Fibroblast of pulmonary artery (primary cell): ENCODE measurements around the gene MAGI2.

Experiments used
- DNase-seq: peaks from one replicate; pipeline ENCODE4 v3.0.0-alpha.2; 2010; ENCODE audit warnings: low read depth
- H3K4me3 ChIP-seq: replicated peaks from 2 replicates; pipeline ENCODE4 v1.5.1; 2011; ENCODE audit warnings: low read depth, mild to moderate bottlenecking, control low read depth, low read length, moderate library complexity
- CTCF ChIP-seq: IDR thresholded peaks from 2 replicates; pipeline ENCODE4 v1.5.1; 2011; ENCODE audit warnings: mild to moderate bottlenecking, control low read depth, low read length, inconsistent platforms; ENCODE audit errors: missing control alignments

Gene MAGI2

GRCh38 chr7:79241288-79242060, 212.0 kb downstream of the MAGI2 start:
- DNase-seq, result peak; percentile 67
- H3K4me3 ChIP-seq, result no peak overlapping the region
- no peak for TF ChIP-seq CTCF

GRCh38 chr7:79240413-79240812, 213.1 kb downstream of the MAGI2 start:
- no peak for DNase-seq
- no peak overlapping the region for H3K4me3 ChIP-seq
- TF ChIP-seq CTCF, result no peak

- no peak for DNase-seq
- H3K4me3 ChIP-seq, result no peak overlapping the region
- TF ChIP-seq CTCF, result no peak
Observed at GRCh38 chr7:79236352-79237028, 217.0 kb downstream of the MAGI2 start.

GRCh38 chr7:79227044-79227443, 226.4 kb downstream of the MAGI2 start:
- no peak for DNase-seq
- no peak for TF ChIP-seq CTCF
- no peak overlapping the region for H3K4me3 ChIP-seq

- H3K4me3 ChIP-seq, result no peak overlapping the region
- DNase-seq, result no peak
- TF ChIP-seq CTCF, result no peak
Observed at GRCh38 chr7:79221211-79221610, 232.3 kb downstream of the MAGI2 start.

- DNase-seq, result no peak
- TF ChIP-seq CTCF, result no peak
- H3K4me3 ChIP-seq, result no peak overlapping the region
Observed at GRCh38 chr7:79217976-79218626, 235.4 kb downstream of the MAGI2 start.
